ENCODE data around the gene BHLHA9. TPM values are rescaled to one million over a fixed set of nuclear protein-coding genes. Genes with fewer than 3 reads are reported as not detected.

The BHLHA9 gene
- total and polyA plus RNA-seq, 9 of the 15 experiments (the other 6 are each of a cell fraction or from before 2014, with no cell fraction given) = not detected

GRCh38 chr17:1275962-1276736 lies 5.9 kb downstream of the BHLHA9 start:
- ChIA-PET POLR2A (no interaction called here), CTCF (ENCODE audit: low intra/inter-chr PET ratio) (interaction anchor here (1.2 to 2.4 kb wide), 2 partner anchors 56 to 240 kb away, joined by 6 to 20 read pairs; partner anchors contain the start of gene INPP5K)
- in situ Hi-C loops (cut with MboI) (loop anchor here (10.0 kb wide), 1 partner anchor 239 kb away; the partner anchor contains the start of gene INPP5K), intact Hi-C loops (cut with micrococcal nuclease) (loop anchor here (2.0 to 10.0 kb wide), 2 partner anchors 57 to 239 kb away; partner anchors contain the start of gene INPP5K)
- no peaks in the 10 kb centered on the region for H3K79me2 ChIP-seq (ENCODE audit: control insufficient read depth, insufficient read depth, low read length)
- no peak overlapping the region for H3K4me3 ChIP-seq
- BruUV-seq (replicated peaks) = no TSS peak
- WGBS (ENCODE audit: insufficient coverage, low coverage, missing lambda C conversion rate) = 18% methylated on average over 14 of the region's 28 CpGs
- H3K9me3 ChIP-seq (replicated peaks; ENCODE audit: control insufficient read depth, insufficient read depth, low read depth, low read length) = no peaks in the 10 kb centered on the region
- H3K9ac ChIP-seq (ENCODE audit: insufficient read depth in 1 of 2, low read depth in 2 of 2, low read length in 2 of 2) = no peak overlapping the region
- H3K27me3 ChIP-seq (ENCODE audit: control insufficient read depth in 2 of 2, insufficient read depth in 2 of 2, low read length in 2 of 2) = peaks cover 0 to 28% of the 10 kb centered on the region in 2 experiments; a peak in 4 of 5 replicates
- DNase-seq (ENCODE audit: extremely low read depth in 1 of 4, low spot score in 3 of 4) (peak; percentile 60 to 65 (median 62)), ATAC-seq (peak; percentile 92), FAIRE-seq (no peak)
- H4K20me1 ChIP-seq (replicated peaks; ENCODE audit: control insufficient read depth, insufficient read depth, low read length) = no peaks in the 10 kb centered on the region
- no peak overlapping the region for H2AFZ ChIP-seq (ENCODE audit: low read depth, low read length)
- no peak overlapping the region for H3K27ac ChIP-seq (ENCODE audit: extremely low read depth, low read depth, low read length)
- no peaks in the 10 kb centered on the region for H3K9me1 ChIP-seq (ENCODE audit: control insufficient read depth, insufficient read depth, low read length)
- peaks cover 0 to 14% of the 10 kb centered on the region in 2 experiments; a peak in 2 of 5 replicates for H3K4me1 ChIP-seq (replicated peaks in 1 of 2; ENCODE audit: control insufficient read depth in 2 of 2, insufficient read depth in 2 of 2, low read length in 2 of 2)
- H3K36me3 ChIP-seq (ENCODE audit: control insufficient read depth, insufficient read depth, low read length) = no peaks in the 10 kb centered on the region
- H3K4me2 ChIP-seq (ENCODE audit: insufficient read depth, low read length) = no peak overlapping the region
- TF ChIP-seq NR0B1 (IDR thresholded peaks at IDR 0.05; ENCODE audit: partially characterized antibody) (no peak), ZBTB7A (IDR thresholded peaks at IDR 0.05; ENCODE audit: borderline replicate concordance, control insufficient read depth, low read depth, low read length) (peak; percentile 59; the same call in 1 of the 2 replicates), MAZ (CRISPR knock-in tag; conservative IDR thresholded peaks at IDR 0.05 in 1 of 2, IDR thresholded peaks at IDR 0.05 in 1 of 2) (0 out of 4 replicates have a peak, but pooled peaks of 1 of the 2 experiments have one; percentile 24), REST (IDR thresholded peaks at IDR 0.05; ENCODE audit: borderline replicate concordance) (peak; percentile 71), REST (CRISPR knock-in tag; IDR thresholded peaks at IDR 0.05; ENCODE audit: low read depth) (no peak), SMC3 (conservative IDR thresholded peaks at IDR 0.05; ENCODE audit: insufficient read depth, low read depth, low read length) (peak; percentile 74), ZNF764 (CRISPR knock-in tag; IDR thresholded peaks at IDR 0.05; ENCODE audit: low read depth) (no peak), STAG1 (CRISPR knock-in tag; IDR thresholded peaks at IDR 0.05; ENCODE audit: borderline replicate concordance) (peak; percentile 71; the same call in 1 of the 2 replicates)

All from K562 (cell line).